HepG2 (cell line): ENCODE data around the gene SP6. TPM values are rescaled to one million over a fixed set of nuclear protein-coding genes. Genes with fewer than 3 reads are reported as not detected.

Experiments used
- ATAC-seq: fragments of 200-7000 bp; cut with Tn5 transposase; 3 replicates; pipeline ENCODE4 v1.9.1; 2020; ENCODE audit warnings: mild to moderate bottlenecking, moderate library complexity
- BruUV-seq: library from RNA; stranded (reverse); fragments of 400-500 nt; replicated peaks from 2 replicates; lab custom pipeline; 2021; lab: Mats Ljungman, UMichigan
- CTCF ChIA-PET: fragments of 300-600 bp; formaldehyde crosslinking; extraction: SDS; loops from one replicate; lab custom pipeline; 2021; ENCODE audit warnings: low total read pairs, inconsistent platforms, low intra/inter-chr PET ratio; lab: Yijun Ruan, JAX
- POLR2A ChIA-PET: fragments of 350-600 bp; sonication (Branson Sonifier 250); formaldehyde crosslinking; loops from one replicate; lab custom pipeline; 2020; ENCODE audit warnings: antibody characterized with exemption, inconsistent platforms; lab: Yijun Ruan, JAX
- DNase-seq: peaks from one replicate; pipeline ENCODE4 v3.0.0-alpha.2; 2015; ENCODE audit warnings: low spot score
- FAIRE-seq: peaks from 3 replicates; lab custom pipeline; 2011; peaks lifted over from hg19 to GRCh38; lab: Jason Lieb, UNC
- H2AFZ ChIP-seq: one replicate; pipeline ENCODE4 v1.6.1; 2011; ENCODE audit warnings: low read length, inconsistent platforms
- H3K27ac ChIP-seq: fragments of 300-600 bp; 3 replicates; pipeline ENCODE4 v1.8.0; 2011; ENCODE audit warnings: mixed run types, mild to moderate bottlenecking, mixed read lengths, low read length, inconsistent platforms; ENCODE audit not compliant: insufficient read depth; ENCODE audit errors: extremely low read length
- H3K27me3 ChIP-seq, 2 experiments: fragments of 200-600 bp in 1 of 2; 2 replicates in 1 of 2; 3 replicates in 1 of 2; pipeline versions ENCODE4 v1.6.0 to v1.8.0; 2011; ENCODE audit warnings: low read length in 2 of 2, mild to moderate bottlenecking in 2 of 2, moderate library complexity in 2 of 2, inconsistent platforms in 1 of 2; ENCODE audit not compliant: insufficient read depth in 2 of 2, control insufficient read depth in 1 of 2
- H3K36me3 ChIP-seq, 2 experiments: fragments of 200-600 bp in 1 of 2; replicated peaks in 1 of 2; 2 replicates in 1 of 2; 3 replicates in 1 of 2; pipeline versions ENCODE4 v1.5.1 to v1.8.0; 2011; ENCODE audit warnings: low read length in 2 of 2, inconsistent platforms in 1 of 2; ENCODE audit not compliant: insufficient read depth in 2 of 2, control insufficient read depth in 1 of 2
- H3K4me1 ChIP-seq: 2 replicates; pipeline ENCODE4 v1.5.1; 2012; ENCODE audit warnings: low read length, inconsistent platforms; ENCODE audit not compliant: insufficient read depth
- H3K4me2 ChIP-seq: 2 replicates; pipeline ENCODE4 v1.6.0; 2011; ENCODE audit warnings: low read depth, low read length, inconsistent platforms
- H3K4me3 ChIP-seq, 3 experiments: fragments of 200-600 bp in 1 of 3; sonication (generic), shearing (Covaris generic) in 1 of 3; replicated peaks in 1 of 3; 2 replicates each; pipeline ENCODE4 v1.5.1; 2011 to 2016; ENCODE audit warnings: low read length in 3 of 3, inconsistent platforms in 2 of 3, low read depth in 2 of 3, mild to moderate bottlenecking in 2 of 3, control low read depth in 1 of 3, mixed read lengths in 1 of 3; ENCODE audit not compliant: insufficient read depth in 1 of 3
- H3K79me2 ChIP-seq: one replicate; pipeline ENCODE4 v1.6.1; 2011; ENCODE audit warnings: low read length, inconsistent platforms; ENCODE audit not compliant: insufficient read depth
- H3K9ac ChIP-seq: 2 replicates; pipeline ENCODE4 v1.6.0; 2011; ENCODE audit warnings: mild to moderate bottlenecking, low read depth, low read length, inconsistent platforms; ENCODE audit not compliant: insufficient read depth
- H3K9me3 ChIP-seq: 2 replicates; pipeline ENCODE4 v1.5.1; 2012; ENCODE audit warnings: mild to moderate bottlenecking, low read length
- H4K20me1 ChIP-seq: 2 replicates; pipeline ENCODE4 v1.6.0; 2011; ENCODE audit warnings: inconsistent platforms, mild to moderate bottlenecking, low read length, moderate library complexity; ENCODE audit not compliant: insufficient read depth
- CEBPG ChIP-seq: IDR thresholded peaks from 2 replicates; pipeline ENCODE4 v1.6.1; 2016
- DR1 ChIP-seq: sonication (generic); formaldehyde crosslinking; IDR thresholded peaks from 2 replicates; pipeline ENCODE4 v1.8.0; 2021; ENCODE audit warnings: mild to moderate bottlenecking, missing genetic modification reagents, inconsistent platforms
- FOXP1 ChIP-seq, 2 experiments: fragments of 450-650 bp in 1 of 2; IDR thresholded peaks; 2 replicates each; pipeline ENCODE4 v1.6.1; 2017 to 2018; ENCODE audit warnings: antibody characterized with exemption in 1 of 2
- GATAD1 ChIP-seq: IDR thresholded peaks from 2 replicates; pipeline ENCODE4 v1.6.1; 2016; ENCODE audit warnings: missing genetic modification reagents, missing compliant biosample characterization
- HIC2 ChIP-seq: sonication (generic); formaldehyde crosslinking; IDR thresholded peaks from 2 replicates; pipeline ENCODE4 v1.9.0; 2022; ENCODE audit warnings: low read depth, missing genetic modification reagents
- HOXA3 ChIP-seq: sonication (generic); formaldehyde crosslinking; IDR thresholded peaks from 2 replicates; pipeline ENCODE4 v1.5.0; 2020; ENCODE audit warnings: missing genetic modification reagents
- KLF11 ChIP-seq: IDR thresholded peaks from 2 replicates; pipeline ENCODE4 v1.6.1; 2016; ENCODE audit warnings: missing compliant biosample characterization
- MBNL3 ChIP-seq: fragments of 250-450 bp; sonication (Bioruptor Pico); conservative IDR thresholded peaks from 2 replicates; pipeline ENCODE4 v1.8.0; 2022; ENCODE audit warnings: mild to moderate bottlenecking, inconsistent platforms
- SNAI1 ChIP-seq: sonication (generic); formaldehyde crosslinking; IDR thresholded peaks from 2 replicates; pipeline ENCODE4 v1.5.0; 2020; ENCODE audit warnings: mild to moderate bottlenecking, missing genetic modification reagents, borderline replicate concordance
- ZFP41 ChIP-seq: sonication (generic); formaldehyde crosslinking; IDR thresholded peaks from 2 replicates; pipeline ENCODE4 v1.4.0; 2020; ENCODE audit warnings: mild to moderate bottlenecking, missing genetic modification reagents, borderline replicate concordance
- ZNF678 ChIP-seq: sonication (generic); formaldehyde crosslinking; IDR thresholded peaks from 2 replicates; pipeline ENCODE4 v1.4.0; 2020; ENCODE audit warnings: mild to moderate bottlenecking, missing genetic modification reagents
- WGBS: methylation state at CpG from one replicate; pipeline ENCODE4 v1.1.6; 2017; ENCODE audit warnings: low lambda C conversion rate; 5-methylcytosine and 5-hydroxymethylcytosine counted together
- in situ Hi-C: cut with HindIII; loops from 2 replicates; pipeline ENCODE4 v1.10.0; 2017; ENCODE audit warnings: low pct_unique_long_range_greater_than_20kb; ENCODE audit not compliant: extremely low pct_ligation_motif_present
- intact Hi-C: fragments of 100-400 bp; cut with micrococcal nuclease; formaldehyde crosslinking; loops from one replicate; pipeline ENCODE4 v1.10.0; 2022; ENCODE audit not compliant: unreplicated experiment
- polyA plus RNA-seq, 8 experiments: library from polyadenylated mRNA; depleted of rRNA in 3 of 8; stranded (reverse) in 7 of 8; unstranded in 1 of 8; fragments of >200 nt; fragmentation: Illumina TruSeq in 4 of 8; extraction: Trizol in 4 of 8; gene quantifications; 2 replicates each; pipeline versions ENCODE4 v1.2.1 to v1.2.3, GENCODE V29; 2011 to 2016; ENCODE audit warnings: low read depth in 4 of 8, missing spikeins in 1 of 8, mixed read lengths in 1 of 8; ENCODE audit not compliant: insufficient read depth in 1 of 8
- total RNA-seq, 5 experiments: library from RNA; depleted of rRNA; stranded (reverse); fragments of >200 nt; fragmentation: Illumina TruSeq; extraction: Trizol; gene quantifications; 2 replicates each; pipeline ENCODE4 v1.2.3, GENCODE V29; 2016; ENCODE audit warnings: low read depth in 1 of 5
- TF ChIP-seq, protein P1 (sequence below): conservative IDR thresholded peaks from 2 replicates; pipeline ENCODE4 v1.6.1; 2018; ENCODE audit warnings: missing genetic modification reagents
- TF ChIP-seq, protein P2 (sequence below): sonication (generic); formaldehyde crosslinking; IDR thresholded peaks from 2 replicates; pipeline ENCODE4 v1.4.0; 2020; ENCODE audit warnings: missing genetic modification reagents, borderline replicate concordance

Gene SP6
- total and polyA plus RNA-seq, 2 of the 13 experiments (the other 11 are each of a cell fraction or from before 2014, with no cell fraction given): 0.07 TPM

DNA sequence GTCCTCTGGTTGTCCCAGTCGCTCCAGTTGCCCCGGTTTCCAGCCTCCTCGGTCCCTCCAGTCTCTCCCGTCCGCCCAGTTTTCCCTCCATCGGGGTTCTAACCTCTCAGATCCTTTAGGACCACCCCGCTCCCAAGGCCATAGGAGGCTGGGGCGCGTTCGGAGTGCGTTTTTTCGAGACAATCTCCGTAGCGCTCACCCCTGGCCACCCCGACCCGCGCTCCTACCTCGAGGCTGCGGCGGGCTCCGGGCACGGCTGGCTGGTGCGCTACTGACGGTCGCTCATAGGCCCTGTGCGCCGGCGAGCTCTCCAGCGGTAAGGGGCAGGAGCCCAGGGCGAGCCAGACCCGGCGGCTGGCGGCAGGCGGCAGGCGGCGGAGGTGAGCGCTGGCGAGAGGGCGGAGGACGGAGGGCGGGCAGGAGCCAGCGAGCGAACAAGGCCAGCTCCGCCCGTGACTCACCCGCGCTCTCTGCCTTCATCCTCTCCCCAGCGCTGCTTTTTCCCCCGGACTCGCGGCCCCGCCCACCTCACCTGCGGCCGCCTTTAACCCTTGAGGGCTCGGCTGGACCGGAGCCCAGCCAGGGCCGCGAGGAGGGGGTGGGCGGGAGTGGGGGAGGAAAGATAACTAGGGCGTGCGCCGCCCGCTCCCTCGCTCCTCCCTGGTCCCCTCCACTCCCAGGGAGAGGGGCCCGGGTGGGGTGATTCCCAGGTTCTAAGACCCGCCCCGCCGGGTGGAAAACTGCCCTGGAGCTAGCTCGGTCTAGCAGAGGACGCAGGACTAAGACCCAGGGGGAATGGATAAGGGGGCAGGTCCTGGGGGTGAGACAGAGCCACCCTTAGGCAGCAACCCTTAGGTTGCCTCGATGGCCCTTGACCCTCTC, at the start of gene SP6 (continued):
- TF ChIP-seq HIC2 (CRISPR knock-in tag) (peak; percentile 54; the same call in 1 of the 2 replicates), GATAD1 (CRISPR knock-in tag) (peak; percentile 43)

DNA sequence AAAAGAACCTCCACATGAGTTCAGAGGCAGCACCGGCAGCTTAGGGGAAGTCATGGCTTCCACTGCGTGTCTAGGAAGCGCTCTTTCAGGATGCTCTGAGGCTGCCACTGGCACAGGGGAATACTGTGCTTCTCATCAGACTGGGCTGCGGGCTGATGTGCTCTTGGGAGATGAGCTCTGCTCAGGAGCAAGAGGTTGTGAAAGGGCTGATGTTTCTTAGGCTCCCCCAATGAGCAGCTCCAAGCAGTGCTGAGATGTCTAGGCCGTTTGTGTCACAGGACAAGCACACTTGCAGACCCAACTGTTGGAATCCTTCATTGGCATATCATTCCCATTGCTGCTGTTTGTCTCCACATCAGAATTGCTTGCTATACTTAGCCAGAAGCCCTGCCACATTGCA, 48.7 kb upstream of the SP6 start:
- no TSS peak for BruUV-seq
- H4K20me1 ChIP-seq: no peaks in the 10 kb centered on the region
- H3K36me3 ChIP-seq: peaks cover 0 to 5% of the 10 kb centered on the region in 2 experiments; a peak in 2 of 5 replicates
- no peak for FAIRE-seq
- H3K79me2 ChIP-seq: peaks cover 22% of the 10 kb centered on the region
- H3K4me3 ChIP-seq: no peak overlapping the region
- 89% methylated on average over 5 of the region's 5 CpGs for WGBS
- no peaks in the 10 kb centered on the region for H3K9me3 ChIP-seq
- no peak overlapping the region for H3K27ac ChIP-seq
- H3K4me2 ChIP-seq: no peak overlapping the region
- peaks cover 36% of the 10 kb centered on the region for H3K4me1 ChIP-seq
- no peak overlapping the region for H3K9ac ChIP-seq
- DNase-seq: no peak
- in situ Hi-C loops (no loop called here), intact Hi-C loops (loop anchor here (5.0 kb wide), 1 partner anchor 123 kb away; no protein-coding TSS in a partner anchor)
- ATAC-seq: no peak
- H2AFZ ChIP-seq: no peak overlapping the region
- TF ChIP-seq HOXA3 (CRISPR knock-in tag) (no peak), DR1 (CRISPR knock-in tag) (no peak), CEBPG (CRISPR knock-in tag) (no peak), ZFP41 (CRISPR knock-in tag) (no peak), FOXP1 (IDR thresholded peaks at IDR 0.05) (no peak), FOXP1 (CRISPR knock-in tag; IDR thresholded peaks at IDR 0.05) (no peak), MBNL3 (no peak), ZNF678 (no peak), KLF11 (CRISPR knock-in tag) (no peak), SNAI1 (CRISPR knock-in tag) (no peak)
- TF ChIP-seq, protein P1, sequence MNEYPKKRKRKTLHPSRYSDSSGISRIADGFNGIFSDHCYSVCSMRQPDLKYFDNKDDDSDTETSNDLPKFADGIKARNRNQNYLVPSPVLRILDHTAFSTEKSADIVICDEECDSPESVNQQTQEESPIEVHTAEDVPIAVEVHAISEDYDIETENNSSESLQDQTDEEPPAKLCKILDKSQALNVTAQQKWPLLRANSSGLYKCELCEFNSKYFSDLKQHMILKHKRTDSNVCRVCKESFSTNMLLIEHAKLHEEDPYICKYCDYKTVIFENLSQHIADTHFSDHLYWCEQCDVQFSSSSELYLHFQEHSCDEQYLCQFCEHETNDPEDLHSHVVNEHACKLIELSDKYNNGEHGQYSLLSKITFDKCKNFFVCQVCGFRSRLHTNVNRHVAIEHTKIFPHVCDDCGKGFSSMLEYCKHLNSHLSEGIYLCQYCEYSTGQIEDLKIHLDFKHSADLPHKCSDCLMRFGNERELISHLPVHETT (CRISPR knock-in tag): no peak
- TF ChIP-seq, protein P2, sequence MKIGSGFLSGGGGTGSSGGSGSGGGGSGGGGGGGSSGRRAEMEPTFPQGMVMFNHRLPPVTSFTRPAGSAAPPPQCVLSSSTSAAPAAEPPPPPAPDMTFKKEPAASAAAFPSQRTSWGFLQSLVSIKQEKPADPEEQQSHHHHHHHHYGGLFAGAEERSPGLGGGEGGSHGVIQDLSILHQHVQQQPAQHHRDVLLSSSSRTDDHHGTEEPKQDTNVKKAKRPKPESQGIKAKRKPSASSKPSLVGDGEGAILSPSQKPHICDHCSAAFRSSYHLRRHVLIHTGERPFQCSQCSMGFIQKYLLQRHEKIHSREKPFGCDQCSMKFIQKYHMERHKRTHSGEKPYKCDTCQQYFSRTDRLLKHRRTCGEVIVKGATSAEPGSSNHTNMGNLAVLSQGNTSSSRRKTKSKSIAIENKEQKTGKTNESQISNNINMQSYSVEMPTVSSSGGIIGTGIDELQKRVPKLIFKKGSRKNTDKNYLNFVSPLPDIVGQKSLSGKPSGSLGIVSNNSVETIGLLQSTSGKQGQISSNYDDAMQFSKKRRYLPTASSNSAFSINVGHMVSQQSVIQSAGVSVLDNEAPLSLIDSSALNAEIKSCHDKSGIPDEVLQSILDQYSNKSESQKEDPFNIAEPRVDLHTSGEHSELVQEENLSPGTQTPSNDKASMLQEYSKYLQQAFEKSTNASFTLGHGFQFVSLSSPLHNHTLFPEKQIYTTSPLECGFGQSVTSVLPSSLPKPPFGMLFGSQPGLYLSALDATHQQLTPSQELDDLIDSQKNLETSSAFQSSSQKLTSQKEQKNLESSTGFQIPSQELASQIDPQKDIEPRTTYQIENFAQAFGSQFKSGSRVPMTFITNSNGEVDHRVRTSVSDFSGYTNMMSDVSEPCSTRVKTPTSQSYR (CRISPR knock-in tag): no peak
- CTCF ChIA-PET: no interaction called here
- POLR2A ChIA-PET: interaction anchor here (1.4 kb wide), 1 partner anchor 58 kb away, joined by 3 read pairs; the partner anchor contains the start of gene SCRN2
- H3K27me3 ChIP-seq: no peaks in the 10 kb centered on the region; a peak in 1 of 5 replicates
